Suprapubic skin (tissue), 4 donors: ENCODE data around the gene ZBTB3. TPM values are rescaled to one million over a fixed set of nuclear protein-coding genes. Genes with fewer than 3 reads are reported as not detected.

Source experiments
- DNase-seq, 2 donors: peaks; one replicate each; pipeline ENCODE4 v3.0.0-alpha.2; 2019; ENCODE audit warnings: low spot score in 2 of 2
- H3K27ac ChIP-seq: fragments of 200-600 bp; sonication (generic); one replicate; pipeline ENCODE4 v1.5.1; 2019
- H3K27me3 ChIP-seq: fragments of 200-600 bp; sonication (generic); one replicate; pipeline ENCODE4 v1.5.1; 2019
- H3K36me3 ChIP-seq: fragments of 200-600 bp; sonication (generic); one replicate; pipeline ENCODE4 v1.5.1; 2019
- H3K4me1 ChIP-seq: fragments of 200-600 bp; sonication (generic); one replicate; pipeline ENCODE4 v1.5.1; 2019
- H3K4me3 ChIP-seq: fragments of 200-600 bp; sonication (generic); one replicate; pipeline ENCODE4 v1.5.1; 2019; ENCODE audit warnings: mild to moderate bottlenecking
- H3K9me3 ChIP-seq: fragments of 200-600 bp; sonication (generic); one replicate; pipeline ENCODE4 v1.5.1; 2019
- CTCF ChIP-seq, 2 donors: fragments of 200-600 bp in 1 of 2; fragments of 450-650 bp in 1 of 2; sonication (generic) in 1 of 2; IDR thresholded peaks; one replicate each; pipeline ENCODE4 v1.5.1; 2016 to 2019; ENCODE audit warnings: antibody characterized with exemption in 2 of 2, mild to moderate bottlenecking in 1 of 2, moderate library complexity in 1 of 2
- EP300 ChIP-seq: sonication (generic); formaldehyde crosslinking; IDR thresholded peaks from one replicate; pipeline ENCODE4 v1.6.1; 2017; ENCODE audit warnings: antibody characterized with exemption
- POLR2A ChIP-seq, 2 donors: fragments of 450-650 bp; IDR thresholded peaks; one replicate each; pipeline ENCODE4 v1.6.1; 2017; ENCODE audit warnings: antibody characterized with exemption in 2 of 2, mild to moderate bottlenecking in 2 of 2, moderate library complexity in 2 of 2
- POLR2AphosphoS5 ChIP-seq, 3 donors: sonication (generic); formaldehyde crosslinking; IDR thresholded peaks; one replicate each; pipeline ENCODE4 v1.6.1; 2017; ENCODE audit warnings: antibody characterized with exemption in 3 of 3
- WGBS: methylation state at CpG from one replicate; pipeline ENCODE4 v1.1.5; 2018; 5-methylcytosine and 5-hydroxymethylcytosine counted together
- total RNA-seq, 4 donors: library from RNA; depleted of rRNA; stranded (reverse); fragments of >200 nt; gene quantifications; one replicate each; pipeline ENCODE4 v1.1.0, GENCODE V29; 2016

ZBTB3 gene
- total RNA-seq, 4 donors from 2014 or later, result 10.9 to 32.2 (median 14.3) TPM

GRCh38 chr11:62719302-62719978 lies 34.5 kb downstream of the ZBTB3 start:
- Histone ChIP-seq H3K27me3 (no peaks in the 10 kb centered on the region), H3K4me1 (peaks cover 31% of the 10 kb centered on the region), H3K9me3 (no peaks in the 10 kb centered on the region), H3K4me3 (no peak overlapping the region), H3K27ac (no peak overlapping the region), H3K36me3 (peaks cover 97% of the 10 kb centered on the region)
- DNase-seq, result no peak
- WGBS, result 75% methylated on average over 2 of the region's 2 CpGs
- TF ChIP-seq POLR2A (IDR thresholded peaks at IDR 0.05), result no peak
- no peak for TF ChIP-seq POLR2AphosphoS5 (IDR thresholded peaks at IDR 0.05)
- no peak for TF ChIP-seq EP300
- TF ChIP-seq CTCF (IDR thresholded peaks at IDR 0.05), result no peak

- no peak overlapping the region for H3K27ac ChIP-seq
- peaks cover 99% of the 10 kb centered on the region for H3K36me3 ChIP-seq
- TF ChIP-seq POLR2AphosphoS5 (IDR thresholded peaks at IDR 0.05) (no peak), EP300 (no peak), POLR2A (IDR thresholded peaks at IDR 0.05) (no peak), CTCF (IDR thresholded peaks at IDR 0.05) (no peak)
- no peaks in the 10 kb centered on the region for H3K9me3 ChIP-seq
- H3K27me3 ChIP-seq, result no peaks in the 10 kb centered on the region
- no peak overlapping the region for H3K4me3 ChIP-seq
- 80% methylated on average over 11 of the region's 11 CpGs for WGBS
- DNase-seq, result no peak
- peaks cover 19% of the 10 kb centered on the region for H3K4me1 ChIP-seq
Measured at GRCh38 chr11:62716816-62717215, 37.1 kb downstream of the ZBTB3 start.

- DNase-seq, result no peak
- peaks cover 17% of the 10 kb centered on the region for H3K4me1 ChIP-seq
Measured at GRCh38 chr11:62716206-62716605, 37.8 kb downstream of the ZBTB3 start.

GRCh38 chr11:62715150-62716130 lies 38.5 kb downstream of the ZBTB3 start:
- Histone ChIP-seq H3K4me3 (no peak overlapping the region), H3K9me3 (no peaks in the 10 kb centered on the region), H3K36me3 (peaks cover 98% of the 10 kb centered on the region), H3K27me3 (no peaks in the 10 kb centered on the region), H3K4me1 (peaks cover 16% of the 10 kb centered on the region), H3K27ac (no peak overlapping the region)
- DNase-seq, result no peak
- no peak for TF ChIP-seq POLR2AphosphoS5 (IDR thresholded peaks at IDR 0.05)
- no peak for TF ChIP-seq POLR2A (IDR thresholded peaks at IDR 0.05)
- no peak for TF ChIP-seq EP300
- TF ChIP-seq CTCF (IDR thresholded peaks at IDR 0.05), result no peak
- 82% methylated on average over 24 of the region's 24 CpGs for WGBS

More at GRCh38 chr11:62716206-62716605, 37.8 kb downstream of the ZBTB3 start:
- TF ChIP-seq POLR2AphosphoS5 (IDR thresholded peaks at IDR 0.05) (no peak), POLR2A (IDR thresholded peaks at IDR 0.05) (no peak), EP300 (no peak), CTCF (IDR thresholded peaks at IDR 0.05) (no peak)
- H3K36me3 ChIP-seq, result peaks cover 99% of the 10 kb centered on the region
- WGBS, result 82% methylated on average over 5 of the region's 5 CpGs
- H3K27ac ChIP-seq, result no peak overlapping the region
- no peaks in the 10 kb centered on the region for H3K9me3 ChIP-seq
- no peak overlapping the region for H3K4me3 ChIP-seq
- H3K27me3 ChIP-seq, result no peaks in the 10 kb centered on the region

GRCh38 chr11:62713343-62713742 lies 40.6 kb downstream of the ZBTB3 start:
- no peak for DNase-seq
- H3K27me3 ChIP-seq, result no peaks in the 10 kb centered on the region
- H3K4me1 ChIP-seq, result peaks cover 30% of the 10 kb centered on the region
- no peaks in the 10 kb centered on the region for H3K9me3 ChIP-seq
- 91% methylated on average over 2 of the region's 2 CpGs for WGBS
- peaks cover 77% of the 10 kb centered on the region for H3K36me3 ChIP-seq
- H3K4me3 ChIP-seq, result no peak overlapping the region
- no peak overlapping the region for H3K27ac ChIP-seq
- TF ChIP-seq POLR2A (IDR thresholded peaks at IDR 0.05) (no peak), CTCF (IDR thresholded peaks at IDR 0.05) (no peak), POLR2AphosphoS5 (IDR thresholded peaks at IDR 0.05) (no peak), EP300 (no peak)
